Anterior cingulate cortex (tissue), 58 donors: ENCODE results near the gene DENND1A.
A peak's percentile ranks its signal among the peaks of the same experiment; 100 is the strongest.
"Not testable (repeated sequence)": the region's sequence is repeated elsewhere in the genome, so short reads cannot be mapped to it uniquely, and the experiment has no call there.

ENCODE experiments used
- DNase-seq, 58 donors: peaks; one replicate each; lab custom pipeline; 2025; lab: John Stamatoyannopoulos, UW

Gene DENND1A, protein sequence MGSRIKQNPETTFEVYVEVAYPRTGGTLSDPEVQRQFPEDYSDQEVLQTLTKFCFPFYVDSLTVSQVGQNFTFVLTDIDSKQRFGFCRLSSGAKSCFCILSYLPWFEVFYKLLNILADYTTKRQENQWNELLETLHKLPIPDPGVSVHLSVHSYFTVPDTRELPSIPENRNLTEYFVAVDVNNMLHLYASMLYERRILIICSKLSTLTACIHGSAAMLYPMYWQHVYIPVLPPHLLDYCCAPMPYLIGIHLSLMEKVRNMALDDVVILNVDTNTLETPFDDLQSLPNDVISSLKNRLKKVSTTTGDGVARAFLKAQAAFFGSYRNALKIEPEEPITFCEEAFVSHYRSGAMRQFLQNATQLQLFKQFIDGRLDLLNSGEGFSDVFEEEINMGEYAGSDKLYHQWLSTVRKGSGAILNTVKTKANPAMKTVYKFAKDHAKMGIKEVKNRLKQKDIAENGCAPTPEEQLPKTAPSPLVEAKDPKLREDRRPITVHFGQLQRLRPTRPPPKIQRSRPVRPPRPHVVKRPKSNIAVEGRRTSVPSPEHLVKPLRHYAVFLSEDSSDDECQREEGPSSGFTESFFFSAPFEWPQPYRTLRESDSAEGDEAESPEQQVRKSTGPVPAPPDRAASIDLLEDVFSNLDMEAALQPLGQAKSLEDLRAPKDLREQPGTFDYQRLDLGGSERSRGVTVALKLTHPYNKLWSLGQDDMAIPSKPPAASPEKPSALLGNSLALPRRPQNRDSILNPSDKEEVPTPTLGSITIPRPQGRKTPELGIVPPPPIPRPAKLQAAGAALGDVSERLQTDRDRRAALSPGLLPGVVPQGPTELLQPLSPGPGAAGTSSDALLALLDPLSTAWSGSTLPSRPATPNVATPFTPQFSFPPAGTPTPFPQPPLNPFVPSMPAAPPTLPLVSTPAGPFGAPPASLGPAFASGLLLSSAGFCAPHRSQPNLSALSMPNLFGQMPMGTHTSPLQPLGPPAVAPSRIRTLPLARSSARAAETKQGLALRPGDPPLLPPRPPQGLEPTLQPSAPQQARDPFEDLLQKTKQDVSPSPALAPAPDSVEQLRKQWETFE

GRCh38 chr9:123929870-123930831 lies at the start of gene DENND1A:
TSS of gene DENND1A (minus strand) at chr9:123930126. CDS start at chr9:123929905, 221 bp downstream.
- DNase-seq, result peak in 57 of 58 donors; percentile 31 to 92 (median 82)

DNA sequence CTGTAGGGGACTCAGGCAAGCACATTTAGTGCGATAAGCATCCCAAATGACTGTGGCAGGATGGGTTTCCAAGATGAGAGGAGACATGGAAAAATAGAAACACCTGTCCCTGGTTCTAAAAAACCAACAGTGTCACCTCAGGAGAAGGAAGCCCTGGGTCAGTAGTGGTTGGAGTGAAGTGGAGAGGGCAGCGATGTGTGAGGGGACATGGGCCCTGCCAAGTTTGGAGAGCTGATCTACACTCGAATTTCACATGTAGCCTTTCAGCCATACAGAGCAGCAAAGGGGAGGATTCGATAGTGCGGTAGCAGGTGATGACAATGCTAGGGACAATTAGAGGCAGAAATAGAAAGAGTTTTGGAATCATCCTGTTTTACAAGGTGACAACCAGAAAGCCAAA lies 49.1 kb upstream of the DENND1A start:
- no peak for DNase-seq

GRCh38 chr9:123976579-123976978 lies 46.7 kb upstream of the DENND1A start:
- DNase-seq, result not testable (repeated sequence)

GRCh38 chr9:123975871-123976270 lies 45.9 kb upstream of the DENND1A start:
- DNase-seq, result peak in 4 of 58 donors; percentile 4 to 31 (median 10)

GRCh38 chr9:123974471-123974870 lies 44.5 kb upstream of the DENND1A start:
- no peak for DNase-seq

GRCh38 chr9:123973590-123974223 lies 43.8 kb upstream of the DENND1A start:
- DNase-seq, result no peak

- no peak for DNase-seq
These were observed 42.7 kb upstream of the DENND1A start for GRCh38 chr9:123972618-123973017.

GRCh38 chr9:123967323-123967722 lies 37.4 kb upstream of the DENND1A start:
- DNase-seq, result no peak

- no peak for DNase-seq
These were observed 36.1 kb upstream of the DENND1A start for GRCh38 chr9:123965801-123966686.

GRCh38 chr9:123964761-123965160 lies 34.8 kb upstream of the DENND1A start:
- DNase-seq, result no peak

- no peak for DNase-seq
These were observed 31.0 kb upstream of the DENND1A start for GRCh38 chr9:123960965-123961364.

DNA sequence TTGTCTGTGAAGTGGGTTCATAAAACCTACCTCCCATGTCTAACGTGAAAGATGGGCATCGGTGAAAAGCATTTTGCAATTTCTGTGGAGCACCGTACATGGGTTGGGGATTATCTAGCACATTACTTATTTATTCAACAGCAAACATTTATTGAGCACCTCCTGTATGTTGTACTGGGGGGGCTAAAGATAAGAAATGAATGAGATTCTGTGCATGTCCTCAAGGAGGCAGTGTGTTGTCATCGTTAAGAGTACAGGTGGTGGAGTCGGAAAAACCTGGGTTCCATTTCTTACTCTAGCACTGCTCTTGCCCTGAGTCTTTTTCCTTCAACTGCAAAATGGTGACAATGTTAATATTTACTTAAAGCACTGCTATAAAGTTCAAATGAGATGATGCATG lies 30.4 kb upstream of the DENND1A start:
- no peak for DNase-seq

- DNase-seq, result no peak
These were observed 29.9 kb upstream of the DENND1A start for GRCh38 chr9:123959787-123960186.

GRCh38 chr9:123957731-123958130 lies 27.8 kb upstream of the DENND1A start:
- no peak for DNase-seq

- DNase-seq, result no peak
These were observed 27.3 kb upstream of the DENND1A start for GRCh38 chr9:123957168-123957721.

GRCh38 chr9:123955637-123956036 lies 25.7 kb upstream of the DENND1A start:
- DNase-seq, result no peak

- no peak for DNase-seq
These were observed 24.8 kb upstream of the DENND1A start for GRCh38 chr9:123954518-123955280.
